ENCODE measurements around the gene HSPD1.
"Not testable (repeated sequence)": the region's sequence is repeated elsewhere in the genome, so short reads cannot be mapped to it uniquely, and the experiment has no call there.

HSPD1 gene

GRCh38 chr2:197497326-197497725, 2.3 kb downstream of the HSPD1 start:
- no peak for DNase-seq (ENCODE audit: low read depth in 3 of 3, low spot score in 1 of 3)

- no peak for DNase-seq (ENCODE audit: low read depth in 3 of 3, low spot score in 1 of 3)
These were observed 2.9 kb downstream of the HSPD1 start for GRCh38 chr2:197496695-197497094.

GRCh38 chr2:197495433-197496134, 4.1 kb downstream of the HSPD1 start:
- DNase-seq (ENCODE audit: low read depth in 3 of 3, low spot score in 1 of 3) = no peak

GRCh38 chr2:197487385-197487784, 12.3 kb downstream of the HSPD1 start:
- DNase-seq (ENCODE audit: low read depth in 3 of 3, low spot score in 1 of 3) = no peak

DNA sequence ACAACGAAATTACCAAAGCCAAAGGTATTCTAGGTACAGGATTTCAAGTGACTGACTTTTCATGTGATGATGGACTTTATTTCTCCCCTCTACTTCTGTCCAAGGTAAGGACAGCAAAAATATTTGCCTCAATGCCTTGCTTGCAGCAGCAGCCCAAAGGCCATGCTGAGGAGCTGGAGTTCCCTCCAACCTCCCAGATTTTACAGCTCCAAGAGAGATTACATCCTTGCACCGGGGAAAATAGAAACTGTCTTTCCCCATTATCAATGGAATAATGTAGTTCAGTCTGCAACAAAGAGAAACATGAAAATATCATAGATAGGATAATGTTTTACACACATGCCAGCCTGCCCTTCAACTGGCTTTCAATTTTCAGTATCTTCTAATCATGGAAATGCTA, 13.5 kb downstream of the HSPD1 start:
- no peak for DNase-seq (ENCODE audit: low read depth in 3 of 3, low spot score in 1 of 3)

DNA sequence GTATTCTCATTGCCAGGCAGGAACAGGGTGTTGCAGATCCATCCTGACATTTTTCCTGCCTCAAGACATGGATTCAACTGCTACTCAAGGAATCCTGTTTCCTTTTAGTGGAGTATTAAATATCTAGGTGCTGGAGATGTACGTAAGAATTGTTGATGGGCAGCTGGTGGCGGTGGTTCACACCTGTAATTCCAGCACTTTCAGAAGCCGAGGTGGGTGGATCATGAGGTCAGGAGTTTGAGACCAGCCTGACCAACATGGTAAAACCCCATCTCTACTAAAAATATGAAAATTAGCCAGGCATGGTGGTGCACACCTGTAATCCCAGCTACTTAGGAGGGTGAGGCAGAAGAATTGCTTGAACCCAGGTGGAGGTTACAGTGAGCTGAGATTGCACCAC, 15.4 kb downstream of the HSPD1 start:
- DNase-seq (ENCODE audit: low read depth in 3 of 3, low spot score in 1 of 3) = not testable (repeated sequence)

GRCh38 chr2:197480165-197481036, 19.2 kb downstream of the HSPD1 start:
- no peak for DNase-seq (ENCODE audit: low read depth in 3 of 3, low spot score in 1 of 3)

DNA sequence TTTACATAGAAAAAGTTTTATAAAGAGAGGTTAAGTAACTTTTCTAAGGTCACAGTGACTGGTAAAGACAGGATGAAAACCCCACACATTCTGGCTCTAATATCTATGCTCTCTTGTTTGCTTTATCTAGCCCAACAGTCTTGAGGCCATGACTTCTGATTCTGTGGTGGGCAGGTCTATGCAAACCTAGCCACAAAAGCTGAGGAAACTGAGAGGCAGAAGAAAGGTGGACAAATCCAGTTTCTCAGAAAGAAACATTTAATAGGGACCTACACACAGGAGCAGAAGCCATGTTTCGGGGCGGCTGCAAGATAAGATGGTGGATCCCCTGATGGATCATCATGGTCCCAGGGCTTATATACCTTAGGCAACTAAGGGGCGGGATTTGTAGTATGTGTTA, 21.8 kb downstream of the HSPD1 start:
- DNase-seq (ENCODE audit: low read depth in 3 of 3, low spot score in 1 of 3) = no peak

- no peak for DNase-seq (ENCODE audit: low read depth in 3 of 3, low spot score in 1 of 3)
These were observed 27.5 kb downstream of the HSPD1 start for GRCh38 chr2:197472166-197472565.

DNA sequence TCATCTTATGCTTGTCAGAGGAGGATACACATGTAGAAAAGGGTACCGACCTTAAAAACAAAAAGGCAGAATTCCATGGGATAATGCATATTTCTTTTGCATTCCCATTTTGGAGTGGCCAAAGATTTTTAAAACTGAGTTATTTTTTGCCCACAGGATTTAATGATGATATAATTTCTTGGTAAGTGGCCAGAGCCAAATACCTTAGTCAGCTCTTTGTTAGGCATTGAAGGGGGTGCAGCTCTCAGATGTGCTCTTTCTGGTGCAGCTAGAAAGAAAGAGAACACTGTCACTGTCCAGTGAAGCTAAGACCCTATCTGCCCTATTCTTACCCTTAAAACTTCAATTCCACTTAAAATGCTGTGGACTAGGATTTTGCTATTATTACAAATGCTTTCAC, 35.5 kb downstream of the HSPD1 start:
- no peak for DNase-seq (ENCODE audit: low read depth in 3 of 3, low spot score in 1 of 3)

DNA sequence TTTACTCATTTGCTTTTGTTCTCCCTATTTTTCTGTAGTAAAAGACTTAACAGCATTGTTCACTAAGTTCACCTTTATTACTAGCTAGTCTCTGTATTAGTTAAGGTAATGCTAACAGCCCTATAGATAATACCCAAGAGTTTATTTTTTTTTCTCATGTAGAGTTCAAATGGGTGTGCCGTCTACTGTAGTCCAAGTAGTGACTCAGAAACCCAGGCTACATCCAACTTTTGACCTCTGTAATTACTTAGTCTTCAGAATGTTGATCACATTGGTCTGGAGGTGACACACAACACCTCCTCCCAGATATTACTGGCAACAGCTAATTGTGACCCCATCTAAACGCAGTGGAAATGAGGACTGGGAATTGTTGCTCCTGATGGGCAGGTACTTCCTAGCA, 38.6 kb downstream of the HSPD1 start:
- DNase-seq (ENCODE audit: low read depth in 3 of 3, low spot score in 1 of 3) = no peak

- DNase-seq (ENCODE audit: low read depth in 3 of 3, low spot score in 1 of 3) = no peak
These were observed 39.0 kb downstream of the HSPD1 start for GRCh38 chr2:197460649-197461048.

GRCh38 chr2:197455428-197455827, 44.2 kb downstream of the HSPD1 start:
- DNase-seq (ENCODE audit: low read depth in 3 of 3, low spot score in 1 of 3) = no peak

GRCh38 chr2:197454923-197455322, 44.7 kb downstream of the HSPD1 start:
- no peak for DNase-seq (ENCODE audit: low read depth in 3 of 3, low spot score in 1 of 3)

DNA sequence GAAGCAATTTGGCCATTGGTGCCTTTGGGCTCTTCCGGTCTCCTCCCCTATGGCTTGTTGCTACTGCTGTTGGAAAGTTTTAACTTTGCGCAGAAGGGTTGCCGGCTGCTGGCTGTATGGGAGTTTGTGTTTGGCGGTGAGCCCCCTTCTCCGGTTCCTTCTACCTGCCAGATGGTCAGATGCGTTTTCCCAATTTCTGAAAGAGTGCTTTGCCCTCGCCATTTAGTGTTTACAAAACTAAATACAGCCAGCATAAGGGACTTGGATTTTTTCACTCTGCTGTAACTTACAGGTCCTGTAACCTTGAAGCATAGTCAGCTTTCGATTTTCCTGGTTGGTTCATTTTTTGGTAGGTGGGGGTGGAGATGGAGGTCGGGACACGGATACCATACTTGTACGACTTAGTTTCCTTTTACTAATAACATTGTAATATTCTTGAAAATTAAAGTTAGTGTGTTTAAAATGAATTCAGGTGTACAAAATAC, 45.7 kb downstream of the HSPD1 start:
- no peak for DNase-seq (ENCODE audit: low read depth in 3 of 3, low spot score in 1 of 3)

DNA sequence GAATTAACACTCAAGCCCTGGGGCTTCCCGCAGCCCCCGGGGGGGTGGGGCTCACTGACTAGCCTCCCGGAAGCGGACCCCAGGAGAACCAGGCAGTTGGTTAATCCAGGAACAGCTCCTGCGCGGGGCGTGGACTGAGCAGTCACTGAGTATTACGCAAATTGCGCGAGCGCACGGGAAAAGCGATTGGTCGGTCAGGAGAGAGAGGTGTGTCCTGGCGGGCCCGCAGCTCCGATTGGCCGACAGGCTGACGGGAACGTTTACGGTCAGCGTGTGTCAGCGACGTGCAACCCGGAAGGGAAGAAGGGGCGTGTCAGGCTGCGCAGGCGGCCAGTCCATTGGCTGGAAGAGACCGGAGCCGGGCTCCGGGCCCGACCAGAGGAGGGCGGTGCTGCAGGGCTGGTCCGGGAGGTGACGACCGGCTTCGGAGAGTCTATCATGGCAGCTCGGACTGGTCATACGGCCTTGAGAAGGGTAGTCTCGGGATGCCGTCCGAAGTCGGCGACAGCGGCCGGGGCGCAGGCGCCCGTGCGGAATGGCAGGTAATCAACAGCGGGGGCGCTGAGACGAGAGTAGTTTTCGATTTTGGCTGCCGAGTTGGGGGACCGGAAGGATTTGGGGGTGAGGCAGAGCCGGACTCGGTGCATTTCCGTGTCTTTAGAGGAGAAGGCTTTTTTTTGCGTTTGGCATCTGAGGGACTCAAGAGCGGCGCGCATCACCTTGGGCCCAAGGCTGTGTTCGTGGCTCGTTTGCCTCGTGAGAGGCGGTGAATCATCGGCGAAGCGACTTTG, 46.3 kb downstream of the HSPD1 start, which contains the start of gene COQ10B:
COQ10B (plus strand) TSS at position 430 of the 791 bp plus-strand sequence; CDS start at position 439, 9 bp downstream.
- DNase-seq (ENCODE audit: low read depth in 3 of 3, low spot score in 1 of 3) = peak; percentile 90 to 95 (median 94)

- DNase-seq (ENCODE audit: low read depth in 3 of 3, low spot score in 1 of 3) = no peak
These were observed 46.9 kb downstream of the HSPD1 start for GRCh38 chr2:197452754-197453122.

DNA sequence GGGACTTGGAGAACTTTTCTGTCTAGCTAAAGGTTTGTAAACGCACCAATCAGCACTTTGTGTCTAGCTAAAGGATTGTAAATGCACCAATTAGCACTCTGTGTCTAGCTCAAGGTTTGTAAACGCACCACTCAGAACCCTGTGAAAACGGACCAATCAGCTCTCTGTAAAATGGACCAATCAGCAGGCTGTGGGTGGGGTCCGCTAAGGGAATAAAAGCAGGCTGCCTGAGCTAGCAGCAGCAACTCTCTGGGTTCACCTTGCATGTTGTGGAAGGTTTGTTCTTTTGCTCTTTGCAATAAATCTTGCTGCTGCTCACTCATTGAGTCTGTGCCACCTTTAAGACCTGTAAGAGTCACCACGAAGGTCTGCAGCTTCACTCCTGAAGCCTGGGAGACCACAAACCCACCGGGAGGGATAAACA, 48.7 kb downstream of the HSPD1 start:
- not testable (repeated sequence) for DNase-seq (ENCODE audit: low read depth in 3 of 3, low spot score in 1 of 3)

DNA sequence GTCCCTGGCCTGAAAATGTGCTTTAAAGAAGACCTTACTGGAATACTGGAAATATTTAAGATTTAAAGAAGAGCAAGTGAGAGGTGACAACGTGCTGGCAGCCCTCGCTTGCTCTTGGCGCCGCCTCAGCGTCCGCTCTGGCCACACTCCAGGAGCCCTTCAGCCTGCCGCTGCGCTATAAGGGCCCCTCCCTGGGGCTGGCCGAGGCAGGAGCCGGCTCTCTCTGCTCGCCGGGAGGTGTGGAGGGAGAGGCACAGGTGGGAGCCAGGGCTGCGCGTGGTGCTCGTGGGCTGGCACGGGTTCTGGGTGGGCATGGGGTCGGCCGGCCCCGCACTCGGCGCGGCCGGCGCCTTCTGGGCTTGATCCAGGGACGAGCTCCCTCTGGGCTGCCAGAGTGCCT, 49.2 kb downstream of the HSPD1 start:
- no peak for DNase-seq (ENCODE audit: low read depth in 3 of 3, low spot score in 1 of 3)

DNA sequence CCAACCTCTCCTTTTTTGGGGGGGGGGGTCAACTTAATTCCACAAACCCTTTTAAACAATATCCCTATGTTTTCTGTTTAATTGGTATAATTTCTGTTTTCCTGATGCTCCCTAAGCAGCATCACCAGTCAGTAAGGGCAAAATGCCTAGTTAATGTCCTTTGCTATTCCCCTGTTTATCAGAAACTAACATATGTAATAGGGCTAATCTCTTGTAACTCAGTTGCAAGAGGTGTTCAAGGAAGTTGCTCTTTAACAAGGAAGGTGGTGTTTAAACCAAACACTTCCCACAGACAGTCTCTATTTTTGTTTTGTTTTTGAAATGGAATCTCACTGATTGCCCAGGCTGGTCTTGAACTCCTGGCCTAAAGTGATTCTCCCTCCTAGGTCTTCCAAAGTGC, 52.8 kb downstream of the HSPD1 start:
- no peak for DNase-seq (ENCODE audit: low read depth in 3 of 3, low spot score in 1 of 3)

GRCh38 chr2:197445746-197446145, 53.9 kb downstream of the HSPD1 start:
- DNase-seq (ENCODE audit: low read depth in 3 of 3, low spot score in 1 of 3) = no peak

Data from stimulated activated CD4-positive, alpha-beta T cell treated with anti-CD3 and anti-CD28 coated beads, TNF-alpha, amount 100 ng/mL, for 1 hour (primary cell).